Osteocyte (in vitro differentiated cells): ENCODE measurements around the gene LMCD1. TPM values are rescaled to one million over a fixed set of nuclear protein-coding genes. Genes with fewer than 3 reads are reported as not detected.

Source experiments
- DNase-seq: peaks from one replicate; pipeline ENCODE4 v3.0.0; 2021; ENCODE audit warnings: mixed read lengths; ENCODE audit not compliant: unreplicated experiment; ENCODE audit errors: extremely low spot score
- H3K27ac Mint-ChIP-seq: one replicate; pipeline ENCODE4 v1.8.0; 2021; ENCODE audit warnings: mild to moderate bottlenecking, mixed read lengths; ENCODE audit not compliant: unreplicated experiment
- H3K27me3 Mint-ChIP-seq: one replicate; pipeline ENCODE4 v1.8.0; 2021; ENCODE audit warnings: mixed read lengths; ENCODE audit not compliant: unreplicated experiment
- H3K36me3 Mint-ChIP-seq: one replicate; pipeline ENCODE4 v1.8.0; 2021; ENCODE audit warnings: mixed read lengths; ENCODE audit not compliant: unreplicated experiment
- H3K4me1 Mint-ChIP-seq: one replicate; pipeline ENCODE4 v1.8.0; 2021; ENCODE audit warnings: mixed read lengths; ENCODE audit not compliant: unreplicated experiment
- H3K4me3 Mint-ChIP-seq: one replicate; pipeline ENCODE4 v1.8.0; 2021; ENCODE audit warnings: mild to moderate bottlenecking, moderate library complexity, mixed read lengths; ENCODE audit not compliant: unreplicated experiment
- H3K9me3 Mint-ChIP-seq: one replicate; pipeline ENCODE4 v1.8.0; 2021; ENCODE audit warnings: mixed read lengths; ENCODE audit not compliant: unreplicated experiment
- total RNA-seq: library from RNA; stranded (reverse); gene quantifications from 2 replicates; pipeline ENCODE4 v1.2.1, GENCODE V29; 2021
- TF ChIP-seq, protein P1 (sequence below): fragments of 200-600 bp; sonication (generic); IDR thresholded peaks from 2 replicates; pipeline ENCODE4 v1.5.0; 2021; ENCODE audit warnings: antibody characterized with exemption, mild to moderate bottlenecking, moderate library complexity

Gene LMCD1
- total RNA-seq, 1 donor from 2014 or later: 136 TPM

DNA sequence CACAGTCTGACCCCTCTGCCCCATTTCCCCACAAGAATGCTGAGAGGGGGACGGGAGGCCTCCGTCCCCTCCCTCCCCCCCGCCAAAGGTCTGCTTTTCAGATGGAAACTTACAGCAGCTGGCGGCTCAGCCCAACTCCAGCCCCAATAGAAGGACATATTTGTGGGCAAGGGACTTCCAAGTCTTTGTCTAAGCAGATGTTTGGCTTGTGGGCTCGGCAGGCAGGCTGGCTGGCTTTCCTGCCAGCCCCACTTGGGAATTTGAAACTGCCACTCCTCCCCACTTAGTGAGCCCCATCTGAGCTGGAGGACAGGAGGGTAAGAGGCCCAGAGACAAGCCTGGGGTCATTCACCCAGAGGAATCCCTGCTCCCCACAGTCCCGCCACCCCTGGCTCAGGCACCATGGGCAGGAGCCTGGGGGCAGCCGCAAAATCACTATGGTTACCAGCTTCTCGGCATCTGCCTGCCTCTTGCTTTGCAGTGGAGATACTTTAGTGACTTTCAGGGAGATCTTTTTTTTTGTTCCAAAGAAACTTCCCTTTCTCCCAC, 53.6 kb downstream of the LMCD1 start:
- Mint-ChIP-seq H3K36me3 (peaks cover 49% of the 10 kb centered on the region), H3K9me3 (no peaks in the 10 kb centered on the region), H3K4me3 (peak overlapping the region; percentile 41), H3K27ac (peak overlapping the region; percentile 94), H3K4me1 (peaks cover 46% of the 10 kb centered on the region), H3K27me3 (no peaks in the 10 kb centered on the region)
- DNase-seq: peak; percentile 92
- TF ChIP-seq, protein P1, sequence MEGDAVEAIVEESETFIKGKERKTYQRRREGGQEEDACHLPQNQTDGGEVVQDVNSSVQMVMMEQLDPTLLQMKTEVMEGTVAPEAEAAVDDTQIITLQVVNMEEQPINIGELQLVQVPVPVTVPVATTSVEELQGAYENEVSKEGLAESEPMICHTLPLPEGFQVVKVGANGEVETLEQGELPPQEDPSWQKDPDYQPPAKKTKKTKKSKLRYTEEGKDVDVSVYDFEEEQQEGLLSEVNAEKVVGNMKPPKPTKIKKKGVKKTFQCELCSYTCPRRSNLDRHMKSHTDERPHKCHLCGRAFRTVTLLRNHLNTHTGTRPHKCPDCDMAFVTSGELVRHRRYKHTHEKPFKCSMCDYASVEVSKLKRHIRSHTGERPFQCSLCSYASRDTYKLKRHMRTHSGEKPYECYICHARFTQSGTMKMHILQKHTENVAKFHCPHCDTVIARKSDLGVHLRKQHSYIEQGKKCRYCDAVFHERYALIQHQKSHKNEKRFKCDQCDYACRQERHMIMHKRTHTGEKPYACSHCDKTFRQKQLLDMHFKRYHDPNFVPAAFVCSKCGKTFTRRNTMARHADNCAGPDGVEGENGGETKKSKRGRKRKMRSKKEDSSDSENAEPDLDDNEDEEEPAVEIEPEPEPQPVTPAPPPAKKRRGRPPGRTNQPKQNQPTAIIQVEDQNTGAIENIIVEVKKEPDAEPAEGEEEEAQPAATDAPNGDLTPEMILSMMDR: no peak

DNA sequence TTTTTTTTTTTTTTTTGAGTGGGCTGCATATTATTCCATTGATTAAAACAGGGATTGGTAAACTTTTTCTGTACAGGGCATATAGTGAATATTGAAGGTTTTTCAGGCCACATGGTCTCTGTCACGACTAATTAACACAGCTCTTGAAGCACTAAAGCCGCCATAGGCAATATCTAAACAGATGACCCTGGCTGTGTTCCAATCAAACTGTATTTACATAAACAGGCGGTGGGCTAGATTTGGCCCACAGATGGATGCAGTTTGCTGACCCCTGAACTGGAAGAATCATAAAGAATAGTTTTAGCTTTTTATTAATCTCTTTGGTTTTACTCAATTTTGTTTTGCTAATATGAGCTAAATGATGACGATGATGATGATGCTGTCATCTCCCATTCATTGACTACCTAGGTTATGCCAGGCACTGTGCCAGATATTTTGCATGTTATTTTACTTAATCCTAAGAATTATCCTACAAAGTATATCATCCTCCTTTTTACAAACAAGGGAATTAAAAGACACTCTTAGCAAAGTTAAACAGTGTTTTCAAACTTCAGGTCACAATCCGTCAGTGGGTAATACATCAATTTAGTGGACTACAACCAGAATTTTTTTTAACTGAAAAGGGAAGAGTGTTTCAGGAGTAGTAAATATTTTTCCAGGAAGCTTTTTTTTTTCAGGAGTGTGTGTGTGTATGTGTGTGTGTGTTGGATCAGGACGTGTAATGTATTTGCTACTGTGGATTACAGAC, 54.3 kb downstream of the LMCD1 start:
- Mint-ChIP-seq H3K9me3 (no peaks in the 10 kb centered on the region), H3K27me3 (no peaks in the 10 kb centered on the region), H3K36me3 (peaks cover 42% of the 10 kb centered on the region), H3K27ac (peak overlapping the region; percentile 94), H3K4me3 (peak overlapping the region; percentile 41), H3K4me1 (peaks cover 52% of the 10 kb centered on the region)
- TF ChIP-seq, protein P1: no peak
- DNase-seq: no peak

GRCh38 chr3:8556473-8556869, 54.8 kb downstream of the LMCD1 start:
- H3K27ac Mint-ChIP-seq: peak overlapping the region; percentile 94
- TF ChIP-seq, protein P1: no peak
- no peaks in the 10 kb centered on the region for H3K27me3 Mint-ChIP-seq
- H3K4me3 Mint-ChIP-seq: no peak overlapping the region
- peaks cover 42% of the 10 kb centered on the region for H3K36me3 Mint-ChIP-seq
- no peaks in the 10 kb centered on the region for H3K9me3 Mint-ChIP-seq
- no peak for DNase-seq
- H3K4me1 Mint-ChIP-seq: peaks cover 57% of the 10 kb centered on the region

DNA sequence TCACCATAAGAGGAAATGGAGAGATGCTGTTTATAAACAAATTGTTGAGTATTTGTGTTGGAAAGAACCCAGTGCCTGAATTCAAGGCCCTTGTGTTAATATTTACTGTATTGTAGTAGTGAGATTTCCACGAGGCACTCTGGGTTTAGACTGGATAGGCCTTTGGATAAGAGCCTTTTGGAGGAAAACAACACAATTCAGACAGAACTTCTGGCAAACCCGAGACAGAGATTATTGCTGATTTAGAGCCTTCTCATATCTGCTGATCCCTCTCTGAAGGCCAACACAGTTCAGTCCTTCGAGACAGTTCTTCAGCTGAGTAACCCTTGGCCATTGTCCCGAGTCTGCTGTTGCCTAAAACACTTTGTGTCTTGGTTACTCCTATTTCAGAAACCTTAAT, 55.7 kb downstream of the LMCD1 start:
- H3K4me1 Mint-ChIP-seq: peaks cover 63% of the 10 kb centered on the region

GRCh38 chr3:8558645-8559044, 57.0 kb downstream of the LMCD1 start:
- TF ChIP-seq, protein P1: no peak
- Mint-ChIP-seq H3K36me3 (peaks cover 39% of the 10 kb centered on the region), H3K4me3 (no peak overlapping the region), H3K4me1 (peaks cover 60% of the 10 kb centered on the region), H3K9me3 (no peaks in the 10 kb centered on the region), H3K27ac (no peak overlapping the region), H3K27me3 (no peaks in the 10 kb centered on the region)
- DNase-seq: no peak

More for the DNA sequence above, 55.7 kb downstream of the LMCD1 start:
- H3K4me3 Mint-ChIP-seq: no peak overlapping the region
- no peaks in the 10 kb centered on the region for H3K27me3 Mint-ChIP-seq
- no peak for DNase-seq
- peaks cover 38% of the 10 kb centered on the region for H3K36me3 Mint-ChIP-seq
- TF ChIP-seq, protein P1: no peak
- no peaks in the 10 kb centered on the region for H3K9me3 Mint-ChIP-seq
- no peak overlapping the region for H3K27ac Mint-ChIP-seq
